GM21381 (cell line): Measurements from ENCODE around the gene UMODL1.

Experiments
- ATAC-seq: cut with Tn5 transposase; IDR thresholded peaks from one replicate; pipeline ENCODE4 v1.9.1; 2021; ENCODE audit warnings: mild to moderate bottlenecking, moderate library complexity; ENCODE audit not compliant: unreplicated experiment

UMODL1 gene

GRCh38 chr21:42097274-42097673 lies 26.2 kb downstream of the UMODL1 start:
- no peak for ATAC-seq

- no peak for ATAC-seq
These were observed 26.8 kb downstream of the UMODL1 start for GRCh38 chr21:42097860-42098454.

DNA sequence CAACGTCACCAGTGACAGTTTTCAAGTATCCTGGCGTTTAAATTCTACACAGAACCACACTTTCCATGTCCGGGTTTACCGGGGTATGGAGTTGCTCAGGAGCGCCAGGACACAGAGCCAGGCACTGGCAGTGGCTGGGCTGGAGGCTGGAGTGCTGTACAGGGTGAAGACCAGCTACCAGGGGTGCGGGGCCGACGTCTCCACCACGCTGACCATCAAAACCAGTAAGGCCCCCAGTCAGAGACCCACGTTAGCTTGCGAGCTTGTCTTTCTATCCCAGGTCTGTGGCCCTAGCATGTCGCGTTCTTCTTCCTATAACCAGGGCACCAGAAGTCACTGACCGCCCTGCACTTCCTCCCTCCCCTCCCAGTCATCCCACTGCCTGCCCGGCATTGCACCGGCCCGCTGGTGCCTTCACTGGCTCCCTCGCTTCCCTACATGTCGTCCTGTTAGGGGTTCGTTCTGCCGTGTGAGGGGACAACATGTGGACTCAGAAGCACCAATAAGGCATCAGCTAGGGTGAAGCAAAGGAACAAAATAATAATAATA lies 27.9 kb downstream of the UMODL1 start:
- ATAC-seq: no peak

DNA sequence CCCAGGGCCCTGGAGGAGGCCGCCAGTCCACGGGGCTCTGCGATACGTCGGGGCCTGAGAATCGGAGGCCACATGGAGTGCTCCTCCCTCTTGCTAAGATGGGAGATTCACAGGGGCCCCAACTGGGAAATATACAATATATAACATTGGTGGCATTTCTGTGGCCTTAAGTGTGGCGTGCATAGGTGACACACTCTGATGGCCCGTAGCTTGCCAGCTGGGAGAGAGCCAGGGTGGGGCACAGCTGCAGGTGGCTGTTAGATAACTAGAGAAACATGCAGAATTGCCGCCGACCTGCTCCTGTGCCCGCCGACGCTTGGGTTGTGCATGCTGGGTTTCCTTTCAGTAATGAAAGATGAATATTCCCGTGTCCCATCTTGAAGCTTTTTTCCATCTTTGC lies 30.1 kb downstream of the UMODL1 start:
- no peak for ATAC-seq

DNA sequence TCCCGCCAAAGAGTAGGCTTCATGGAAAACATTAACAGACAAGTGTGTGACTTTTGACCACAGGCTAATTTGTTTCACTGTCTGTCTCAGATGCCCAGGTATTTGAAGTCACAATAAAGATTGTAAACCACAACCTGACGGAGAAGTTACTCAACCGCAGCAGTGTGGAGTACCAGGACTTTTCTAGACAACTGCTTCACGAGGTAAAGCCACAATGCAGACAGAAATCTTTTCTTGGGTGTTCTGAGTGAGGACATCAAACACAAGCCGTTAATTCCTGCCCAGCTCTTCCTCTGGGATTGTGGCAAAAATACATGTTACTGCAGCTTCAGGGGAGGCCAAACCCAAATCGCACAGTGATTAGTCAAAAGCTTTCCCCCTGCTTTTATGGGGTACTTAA lies 31.0 kb downstream of the UMODL1 start:
- no peak for ATAC-seq

- ATAC-seq: no peak
These were observed 31.4 kb downstream of the UMODL1 start for GRCh38 chr21:42102526-42102925.

- ATAC-seq: no peak
These were observed 31.9 kb downstream of the UMODL1 start for GRCh38 chr21:42102991-42103390.

DNA sequence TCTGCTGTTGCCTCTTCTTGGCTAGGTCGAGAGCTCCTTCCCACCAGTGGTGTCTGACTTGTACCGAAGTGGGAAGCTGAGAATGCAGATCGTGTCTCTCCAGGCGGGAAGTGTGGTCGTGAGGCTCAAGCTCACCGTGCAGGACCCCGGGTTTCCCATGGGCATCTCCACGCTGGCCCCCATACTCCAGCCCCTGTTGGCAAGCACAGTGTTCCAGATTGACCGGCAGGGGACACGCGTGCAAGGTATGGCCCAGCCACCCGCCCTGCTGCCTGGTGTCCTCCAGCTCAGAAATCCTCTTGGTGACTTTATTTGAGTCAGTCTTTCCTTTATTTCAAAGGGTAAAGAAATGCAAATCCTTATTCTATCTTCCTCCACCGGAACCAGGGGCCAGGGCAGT lies 32.7 kb downstream of the UMODL1 start:
- no peak for ATAC-seq

GRCh38 chr21:42105476-42106315 lies 34.6 kb downstream of the UMODL1 start:
- no peak for ATAC-seq

DNA sequence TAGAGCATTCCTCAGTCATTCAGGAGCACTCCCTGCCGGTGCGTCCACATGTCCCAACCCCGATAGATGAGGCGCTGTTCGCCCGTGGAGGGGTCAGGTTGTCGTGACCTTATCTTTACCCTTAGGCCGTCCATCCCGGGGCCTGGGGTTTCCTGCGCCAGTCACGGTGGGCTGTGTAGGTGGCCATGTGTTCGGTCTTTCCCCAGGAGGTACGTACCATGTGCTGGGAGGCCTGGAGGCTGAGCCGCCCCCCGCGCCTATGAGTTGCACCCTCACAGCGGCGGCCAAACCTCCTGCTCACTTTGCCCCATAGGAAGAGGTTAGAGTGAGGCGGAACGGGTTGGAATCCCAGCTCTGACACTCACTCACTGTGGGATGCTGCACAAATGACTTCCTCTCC lies 35.3 kb downstream of the UMODL1 start:
- no peak for ATAC-seq

DNA sequence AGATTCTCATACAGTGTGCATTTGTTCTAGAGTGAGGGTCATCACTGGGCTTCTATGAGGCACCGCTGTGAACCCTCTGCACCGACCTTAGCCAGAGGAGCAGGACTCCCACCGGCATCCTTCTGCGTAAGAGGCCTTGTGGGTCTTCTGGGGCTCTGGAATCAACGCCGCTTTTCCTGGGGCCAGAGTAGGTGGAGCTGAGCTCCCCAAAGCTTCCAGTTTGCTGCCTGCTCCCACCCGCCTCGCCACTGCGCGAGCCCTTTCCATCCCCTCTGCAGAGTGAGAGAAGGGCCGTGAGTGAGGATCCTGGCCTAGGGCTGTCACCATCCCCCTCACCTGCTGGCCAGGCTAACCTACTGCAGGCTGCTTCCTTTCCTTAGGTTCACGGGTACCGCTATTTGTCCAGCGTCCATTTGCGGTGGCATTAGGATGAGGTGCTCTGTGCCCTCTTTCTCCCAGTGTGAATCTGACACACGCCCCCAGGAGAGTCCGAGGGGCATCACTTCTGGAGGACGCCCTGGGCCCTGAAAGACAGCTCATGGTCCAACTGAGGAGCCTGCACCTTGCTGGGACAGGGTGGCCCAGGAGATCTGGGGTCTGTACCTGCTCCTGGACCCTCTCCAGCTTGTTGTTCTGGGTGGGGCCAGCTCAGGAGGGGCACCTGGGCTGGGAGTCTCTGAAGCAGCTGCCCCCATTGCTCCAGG lies 36.2 kb downstream of the UMODL1 start:
- no peak for ATAC-seq

DNA sequence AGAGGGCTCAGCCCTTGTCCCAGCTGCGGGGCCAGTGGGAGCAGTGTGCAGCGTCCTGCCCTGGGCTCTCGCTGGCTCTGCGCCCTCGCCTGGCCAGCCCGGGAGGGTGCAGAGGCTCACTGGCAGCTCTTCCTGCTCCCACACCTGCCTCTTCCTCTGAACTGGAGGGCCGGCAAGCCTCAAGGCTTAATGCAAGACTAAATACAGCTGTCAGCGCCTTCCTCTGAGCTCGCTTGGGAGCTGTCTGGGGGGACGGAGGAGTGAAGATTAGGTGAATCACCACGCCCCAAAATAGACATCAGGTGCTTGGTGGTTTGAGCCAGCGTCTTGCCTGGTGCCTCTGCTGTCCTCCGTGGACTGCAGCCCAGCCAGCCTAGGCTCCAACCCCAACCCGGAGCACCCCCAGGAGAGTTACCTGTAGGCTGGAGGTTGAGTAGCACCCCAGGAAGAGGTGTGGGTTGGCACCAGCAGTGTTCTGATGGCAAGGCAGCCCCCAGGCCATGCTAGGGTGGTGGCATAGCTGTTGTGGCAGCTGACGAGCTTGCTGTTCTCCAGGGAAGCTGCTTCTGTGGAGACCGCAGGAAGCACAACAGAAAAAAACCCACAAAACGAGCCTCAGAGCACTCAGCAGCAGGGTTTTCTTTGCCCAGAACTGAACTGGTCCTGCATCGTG lies 36.9 kb downstream of the UMODL1 start:
- ATAC-seq: peak; percentile 87

DNA sequence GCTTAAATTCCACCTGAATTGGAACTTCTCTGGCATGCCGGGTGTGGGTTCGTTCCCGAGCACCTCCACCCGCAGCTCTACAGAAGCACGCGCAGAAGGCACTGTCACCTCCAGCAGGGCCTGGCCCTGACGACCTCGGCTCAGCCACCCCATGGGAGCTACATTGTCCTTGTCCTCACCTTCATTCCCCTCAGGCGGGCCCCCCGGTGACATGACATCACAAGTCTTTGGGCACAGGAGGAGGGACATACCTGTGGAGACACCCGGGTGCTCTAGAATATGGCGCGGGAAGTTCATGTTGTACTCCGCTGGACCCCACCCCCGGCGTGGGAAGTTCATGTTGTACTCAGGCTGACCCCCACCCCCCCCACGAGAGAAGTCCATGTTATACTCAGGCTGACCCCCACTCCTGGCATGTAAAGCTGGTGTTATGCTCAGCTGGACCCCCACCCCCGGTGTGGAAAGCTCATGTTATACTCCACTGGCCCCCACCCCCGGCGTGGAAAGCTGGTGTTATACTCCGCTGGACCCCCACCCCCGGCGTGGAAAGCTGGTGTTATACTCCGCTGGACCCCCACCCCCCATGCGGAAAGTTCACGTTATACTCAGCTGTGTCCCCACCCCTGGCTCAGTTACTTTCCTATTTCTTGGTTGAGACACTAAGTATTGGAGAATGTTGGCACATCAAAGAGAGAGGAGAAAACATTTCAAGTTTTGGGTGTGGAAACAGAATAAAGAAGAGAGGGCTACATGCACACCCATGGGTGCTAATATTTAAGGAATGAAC lies 37.6 kb downstream of the UMODL1 start:
- no peak for ATAC-seq

DNA sequence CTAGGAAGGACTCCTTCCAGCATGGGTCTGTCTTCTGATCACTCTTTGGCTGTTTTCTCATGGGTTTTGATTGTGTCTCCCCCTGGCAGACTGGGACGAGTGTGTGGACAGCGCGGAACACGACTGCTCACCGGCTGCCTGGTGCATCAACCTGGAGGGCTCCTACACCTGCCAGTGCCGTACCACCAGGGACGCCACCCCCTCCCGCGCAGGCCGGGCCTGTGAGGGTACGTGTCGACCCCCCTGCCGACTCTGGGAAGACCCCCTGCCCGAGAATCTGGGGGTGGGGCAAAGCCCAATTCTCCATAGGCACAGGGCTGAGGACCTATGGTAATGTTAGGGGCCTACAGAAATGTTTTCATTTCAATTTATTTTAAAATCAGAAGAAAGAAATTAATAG lies 38.4 kb downstream of the UMODL1 start:
- ATAC-seq: no peak

DNA sequence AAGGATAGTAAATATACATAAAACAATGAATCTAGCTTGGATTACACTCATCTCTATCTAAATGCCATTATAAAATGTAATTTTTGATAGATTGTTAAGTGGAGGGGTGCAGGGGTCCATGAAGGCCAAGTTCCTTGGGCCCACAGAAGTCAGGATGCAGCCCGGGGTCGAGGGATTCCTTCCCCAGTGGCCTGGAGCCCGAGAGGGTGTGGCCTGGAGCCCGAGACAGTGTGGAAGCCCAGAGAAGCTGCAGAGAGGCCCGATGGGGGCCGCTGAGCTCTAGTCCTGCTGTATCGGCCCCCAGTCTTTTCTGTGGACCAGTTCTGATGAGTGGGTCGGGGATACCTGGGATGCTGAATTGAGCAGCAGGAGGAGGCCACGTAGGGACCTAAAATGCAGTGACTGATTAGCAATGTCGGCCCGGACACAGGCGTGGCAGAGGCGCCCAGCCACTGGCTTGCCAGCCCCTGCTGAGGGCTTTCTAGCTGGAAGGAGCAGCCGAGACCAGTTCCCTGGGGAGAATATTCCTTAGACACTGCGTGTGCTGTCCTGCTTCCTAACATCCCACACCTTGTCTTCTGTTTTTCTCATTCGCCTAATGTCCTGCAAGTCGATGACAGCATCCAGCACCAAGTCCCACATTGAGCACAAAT lies 38.9 kb downstream of the UMODL1 start:
- ATAC-seq: no peak

- ATAC-seq: no peak
These were observed 39.8 kb downstream of the UMODL1 start for GRCh38 chr21:42110691-42111469.

GRCh38 chr21:42111470-42111743 lies 40.3 kb downstream of the UMODL1 start:
- ATAC-seq: no peak

- no peak for ATAC-seq
These were observed 40.7 kb downstream of the UMODL1 start for GRCh38 chr21:42111811-42112210.

- no peak for ATAC-seq
These were observed 41.1 kb downstream of the UMODL1 start for GRCh38 chr21:42112238-42112637.
